ENCODE data around the gene BAIAP2L1.
"Not testable (repeated sequence)": the region's sequence is repeated elsewhere in the genome, so short reads cannot be mapped to it uniquely, and the experiment has no call there.

BAIAP2L1 gene

DNA sequence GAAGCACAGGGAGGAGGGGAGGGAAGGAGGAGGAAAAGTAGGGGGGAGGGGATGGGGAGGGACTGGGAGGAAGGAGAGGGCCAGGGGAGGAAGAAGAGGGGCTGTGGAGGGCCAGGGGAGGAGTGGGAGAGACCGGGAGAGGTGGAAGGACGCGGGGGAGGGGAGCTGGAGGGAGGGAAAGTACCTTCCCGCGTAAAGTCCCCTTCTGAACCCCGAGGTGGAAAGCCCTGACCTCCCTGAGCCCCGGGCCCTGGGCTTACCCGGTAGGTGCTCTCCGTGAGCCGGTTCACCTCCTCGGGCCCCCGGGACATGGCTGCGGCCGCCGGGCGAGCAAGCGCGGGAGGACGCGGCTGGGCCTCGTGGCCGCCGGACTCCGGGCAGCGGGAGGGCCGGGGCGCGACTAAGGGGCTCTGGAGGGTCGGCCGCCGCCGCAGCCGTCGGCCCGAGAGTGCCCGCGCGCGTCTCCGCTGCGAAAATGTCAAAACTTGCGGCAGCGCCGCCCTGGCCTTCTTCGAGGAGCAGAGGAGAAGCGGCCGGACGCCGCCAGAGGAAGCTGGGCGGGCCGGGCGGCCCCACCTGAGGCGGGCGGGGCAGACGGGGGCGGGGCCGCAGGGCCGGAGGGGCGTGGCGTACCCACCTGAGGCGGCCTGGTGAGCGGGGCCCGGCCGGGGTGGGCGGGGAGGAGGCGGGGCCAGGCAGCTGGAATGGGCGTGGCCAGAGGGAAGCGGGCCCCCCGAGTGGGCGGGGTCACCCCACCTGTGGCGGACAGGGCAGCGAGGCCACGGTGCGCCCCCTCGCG, at the start of gene BAIAP2L1:
TSS of gene BAIAP2L1 (minus strand) at position 549 of the 799 bp plus-strand sequence. CDS start at position 311, 238 bp downstream.
- peak; percentile 72 for DNase-seq

- no peak for DNase-seq
These were observed 47.9 kb upstream of the BAIAP2L1 start for GRCh38 chr7:98448766-98449165.

DNA sequence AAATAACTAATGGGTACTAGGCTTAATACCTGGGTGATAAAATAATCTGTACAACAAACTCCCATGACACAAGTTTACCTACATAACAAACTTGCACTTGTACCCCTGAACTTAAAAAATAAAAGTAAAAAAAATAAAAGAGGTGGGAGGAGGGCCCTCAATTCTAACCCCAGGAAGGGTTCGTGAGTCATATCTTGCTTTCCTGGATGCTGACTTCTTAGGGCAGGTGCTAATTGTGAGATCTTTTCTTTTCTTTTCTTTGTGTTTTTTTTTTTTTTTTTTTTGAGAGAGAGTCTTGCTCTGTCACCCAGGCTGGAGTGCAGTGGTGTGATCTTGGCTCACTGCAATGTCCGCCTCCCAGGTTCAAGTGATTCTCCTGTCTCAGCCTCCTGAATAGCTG, 40.1 kb upstream of the BAIAP2L1 start:
- DNase-seq: not testable (repeated sequence)

DNA sequence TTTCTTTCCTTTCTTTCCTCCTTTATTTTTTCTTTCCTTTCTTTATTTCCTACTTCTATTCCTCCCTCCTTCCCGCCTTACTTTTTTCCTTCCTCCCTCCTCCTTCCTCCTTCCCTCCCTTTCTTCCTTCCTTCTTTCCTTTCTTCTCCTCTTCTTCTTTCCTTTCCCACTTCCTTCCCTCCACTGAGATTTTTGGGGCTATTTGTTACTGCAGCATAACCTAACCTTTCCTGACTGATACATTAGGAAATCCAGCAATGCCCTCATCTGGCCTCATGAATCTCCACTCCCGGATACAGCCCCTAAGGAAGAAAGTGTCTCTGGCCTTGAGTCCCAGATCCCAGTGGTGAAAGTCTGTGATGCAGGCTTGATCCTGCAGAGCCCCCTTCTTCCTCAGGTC, 38.6 kb upstream of the BAIAP2L1 start:
- DNase-seq: no peak

DNA sequence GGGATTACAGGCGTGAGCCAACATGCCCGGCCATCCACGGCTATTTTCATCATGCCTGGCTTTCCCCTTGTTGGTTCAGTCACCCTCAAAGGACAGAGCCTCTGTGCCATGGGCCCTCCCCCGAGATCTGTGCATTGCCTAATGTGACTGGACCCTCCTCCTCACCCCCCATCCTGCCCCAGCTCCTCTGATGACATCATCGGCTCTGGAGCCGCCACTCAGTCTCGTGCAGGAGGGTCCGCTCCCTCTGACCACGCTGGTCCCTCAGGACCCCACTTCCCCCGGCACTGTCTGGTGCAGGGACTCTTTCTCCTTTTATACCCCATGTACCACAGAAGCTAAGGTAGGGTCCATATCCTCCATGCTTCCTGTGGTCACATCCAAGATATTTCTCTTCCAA, 33.2 kb upstream of the BAIAP2L1 start:
- no peak for DNase-seq

GRCh38 chr7:98429799-98430198, 28.9 kb upstream of the BAIAP2L1 start:
- DNase-seq: no peak

DNA sequence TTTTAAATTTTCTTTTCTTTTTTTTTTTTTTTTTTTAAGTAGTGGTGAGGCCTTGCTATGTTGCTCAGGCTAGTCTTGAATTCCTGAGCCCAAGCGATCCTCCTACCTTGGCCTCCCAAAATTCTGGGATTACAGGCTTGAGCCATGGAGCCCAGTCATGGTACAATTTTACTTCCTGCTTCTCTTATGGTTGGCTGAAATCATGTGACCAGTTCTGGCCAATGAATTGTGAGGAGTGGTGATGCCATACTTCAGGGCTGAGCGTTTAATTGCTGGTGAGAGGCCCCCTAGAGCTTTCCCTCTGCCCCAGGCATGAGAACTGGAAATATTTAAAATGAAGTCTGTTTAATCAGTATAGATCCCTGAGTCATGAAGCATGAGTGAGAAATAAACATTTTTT, 22.2 kb upstream of the BAIAP2L1 start:
- DNase-seq: no peak

DNA sequence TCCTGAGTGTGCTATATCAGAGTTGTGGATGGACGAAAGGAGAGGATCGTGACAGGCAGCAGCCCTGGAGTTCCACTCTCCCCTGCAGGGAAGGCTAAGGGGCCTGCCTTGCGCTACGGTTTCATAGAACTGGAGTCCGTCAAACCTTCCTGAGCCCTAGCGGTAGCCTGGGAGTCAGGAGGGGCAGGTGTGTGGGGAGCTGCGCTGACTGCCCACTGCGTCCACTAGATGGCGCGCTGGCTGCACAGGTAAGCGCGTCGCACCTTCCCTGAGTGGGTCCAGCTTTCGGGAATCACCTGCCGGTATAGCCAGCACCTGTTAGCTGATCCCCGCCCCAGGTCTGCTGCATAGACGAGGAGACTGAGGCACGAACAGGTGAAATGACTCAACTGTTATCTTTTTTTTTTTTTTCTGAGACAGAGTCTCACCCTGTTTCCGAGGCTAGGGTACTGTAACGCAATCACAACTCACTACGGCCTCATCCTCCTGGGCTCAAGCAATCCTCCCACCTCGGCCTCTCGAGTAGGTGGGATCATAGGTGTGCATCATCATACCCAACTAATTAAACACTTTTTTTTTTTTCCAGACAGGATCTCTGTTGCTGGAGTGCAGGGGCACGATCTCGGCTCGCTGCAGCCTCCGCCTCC, 20.2 kb upstream of the BAIAP2L1 start:
- DNase-seq: peak; percentile 41

- DNase-seq: not testable (repeated sequence)
These were observed 19.1 kb upstream of the BAIAP2L1 start for GRCh38 chr7:98419988-98420387.

- not testable (repeated sequence) for DNase-seq
These were observed 18.4 kb upstream of the BAIAP2L1 start for GRCh38 chr7:98419316-98419691.

DNA sequence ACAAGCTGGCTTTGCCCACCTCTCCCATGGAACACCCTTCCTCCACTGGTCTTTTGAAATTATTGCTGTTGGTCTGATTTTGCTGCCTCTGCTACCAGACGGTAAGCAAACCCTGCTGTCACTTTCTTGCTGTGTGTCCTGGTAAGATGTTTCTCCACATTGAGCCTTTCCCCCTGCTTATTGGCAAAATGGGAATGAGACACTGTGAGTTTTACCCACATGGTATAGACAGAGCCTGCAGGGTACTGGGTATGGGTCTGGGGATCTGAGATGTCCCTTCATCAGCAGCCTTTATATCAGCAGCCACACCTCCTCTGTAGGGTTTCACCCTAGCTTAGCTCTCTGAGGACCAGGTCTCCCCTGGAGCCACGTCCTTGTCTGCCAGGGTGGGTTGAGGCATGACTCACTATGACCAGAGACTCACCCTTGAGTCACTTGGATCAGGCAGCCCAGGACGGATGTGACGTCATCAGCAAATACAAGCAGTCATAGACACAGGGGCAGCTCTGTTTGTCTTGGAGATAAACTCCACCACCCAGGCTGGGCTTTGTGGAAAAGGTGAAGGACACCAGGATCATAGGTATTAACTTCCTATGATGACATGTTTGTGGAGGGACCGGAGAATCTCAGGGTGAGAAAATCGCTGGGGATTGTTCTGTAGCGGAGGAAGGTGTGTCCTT, 17.9 kb upstream of the BAIAP2L1 start:
- no peak for DNase-seq

- DNase-seq: no peak
These were observed 17.4 kb upstream of the BAIAP2L1 start for GRCh38 chr7:98418271-98418635.

GRCh38 chr7:98417604-98418270, 16.8 kb upstream of the BAIAP2L1 start:
- DNase-seq: not testable (repeated sequence)

- no peak for DNase-seq
These were observed 13.5 kb upstream of the BAIAP2L1 start for GRCh38 chr7:98414205-98414900.

DNA sequence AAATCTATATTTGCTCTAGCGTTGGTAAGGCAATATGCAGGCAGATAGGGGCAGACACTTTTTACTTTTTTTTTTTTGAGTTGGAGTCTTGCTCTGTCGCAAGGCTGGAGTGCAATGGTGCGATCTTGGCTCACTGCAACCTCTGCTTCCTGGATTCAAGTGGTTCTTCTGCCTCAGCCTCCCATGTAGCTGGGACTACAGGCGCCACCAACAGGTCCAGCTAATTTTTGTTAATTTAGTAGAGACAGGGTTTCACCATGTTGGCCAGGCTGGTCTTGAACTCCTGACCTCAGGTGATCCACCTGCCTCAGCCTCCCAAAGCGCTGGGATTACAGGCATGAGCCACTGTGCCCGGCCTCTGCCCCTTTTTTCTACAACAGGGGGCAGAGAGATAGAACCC, 12.8 kb upstream of the BAIAP2L1 start:
- DNase-seq: not testable (repeated sequence)

GRCh38 chr7:98409843-98410242, 9.0 kb upstream of the BAIAP2L1 start:
- DNase-seq: no peak

GRCh38 chr7:98408146-98408545, 7.3 kb upstream of the BAIAP2L1 start:
- DNase-seq: not testable (repeated sequence)

- no peak for DNase-seq
These were observed 5.9 kb upstream of the BAIAP2L1 start for GRCh38 chr7:98406827-98407226.

DNA sequence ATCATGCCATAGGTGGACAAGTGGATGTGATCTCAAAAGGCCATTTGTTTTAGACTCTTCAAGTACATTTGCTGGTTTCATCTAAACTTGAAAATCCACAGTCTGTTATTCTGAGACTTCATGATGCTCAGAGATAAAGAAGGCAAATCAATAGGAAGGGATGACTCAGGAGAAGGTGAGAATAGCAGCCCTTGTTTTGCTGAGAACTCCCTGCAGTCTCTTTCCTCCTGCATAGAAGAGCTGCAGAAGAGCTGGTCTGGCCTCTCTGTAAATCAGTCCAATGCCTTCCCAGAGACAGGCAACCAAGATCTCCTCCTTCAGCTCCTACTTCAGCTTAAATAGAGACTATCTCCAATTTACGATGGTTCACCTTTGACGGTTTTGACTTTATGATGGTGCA, 4.0 kb upstream of the BAIAP2L1 start:
- DNase-seq: no peak

- DNase-seq: no peak
These were observed 874 bp downstream of the BAIAP2L1 start for GRCh38 chr7:98399890-98400541.

DNA sequence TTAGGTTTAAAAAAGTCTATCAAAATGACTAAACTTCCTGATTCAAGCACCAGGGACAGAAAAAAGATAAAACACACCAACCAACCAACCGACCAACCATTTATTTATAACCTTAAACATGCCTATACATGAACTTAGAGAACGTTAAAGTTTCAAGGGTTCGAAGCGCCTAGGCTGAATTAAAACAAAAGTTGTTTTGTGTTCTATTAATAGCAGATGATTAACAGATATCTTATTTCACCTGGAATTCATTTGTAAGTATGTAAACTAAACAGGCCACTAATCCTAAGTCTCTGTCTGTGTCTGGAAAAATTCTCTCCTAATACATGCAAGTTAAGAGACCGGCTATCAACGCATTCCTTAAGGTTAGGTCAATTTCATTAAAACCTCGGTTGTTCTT, 1.4 kb downstream of the BAIAP2L1 start:
- DNase-seq: no peak

Measured in activated CD4-positive, alpha-beta T cell treated with anti-CD3 and anti-CD28 coated beads for 1 hour (primary cell).